CD4-positive, alpha-beta T cell treated with Interleukin-12 subunit alpha and Interleukin-12 subunit beta, for 1 hour (primary cell): ENCODE measurements around the gene GJC1.
A peak's percentile ranks its signal among the peaks of the same experiment; 100 is the strongest.
"Not testable (repeated sequence)": the region's sequence is repeated elsewhere in the genome, so short reads cannot be mapped to it uniquely, and the experiment has no call there.

ENCODE experiments used
- DNase-seq: peaks from one replicate; pipeline ENCODE4 v3.0.0-alpha.2; 2020

The GJC1 gene

GRCh38 chr17:44842748-44843147, 12.7 kb upstream of the GJC1 start:
- no peak for DNase-seq

GRCh38 chr17:44840936-44841335, 10.8 kb upstream of the GJC1 start:
- DNase-seq, result no peak

- no peak for DNase-seq
These were observed 10.2 kb upstream of the GJC1 start for GRCh38 chr17:44840274-44840673.

GRCh38 chr17:44837196-44837595, 7.1 kb upstream of the GJC1 start:
- no peak for DNase-seq

GRCh38 chr17:44832805-44833204, 2.7 kb upstream of the GJC1 start:
- DNase-seq, result no peak

- no peak for DNase-seq
These were observed 1.3 kb upstream of the GJC1 start for GRCh38 chr17:44831371-44831770.

- peak; percentile 6 for DNase-seq
These were observed 537 bp upstream of the GJC1 start for GRCh38 chr17:44830359-44831288.

- peak; percentile 9 for DNase-seq
These were observed 1.1 kb downstream of the GJC1 start for GRCh38 chr17:44828919-44829522.

GRCh38 chr17:44827863-44828262, 2.2 kb downstream of the GJC1 start:
- DNase-seq, result no peak

GRCh38 chr17:44826123-44826790, 3.8 kb downstream of the GJC1 start:
- DNase-seq, result no peak

- not testable (repeated sequence) for DNase-seq
These were observed 4.9 kb downstream of the GJC1 start for GRCh38 chr17:44825236-44825635.

- DNase-seq, result no peak
These were observed 9.4 kb downstream of the GJC1 start for GRCh38 chr17:44820631-44821212.

- DNase-seq, result not testable (repeated sequence)
These were observed 11.6 kb downstream of the GJC1 start for GRCh38 chr17:44818508-44818907.

GRCh38 chr17:44812263-44812662, 17.8 kb downstream of the GJC1 start:
- no peak for DNase-seq

- DNase-seq, result not testable (repeated sequence)
These were observed 21.3 kb downstream of the GJC1 start for GRCh38 chr17:44808656-44809388.

GRCh38 chr17:44808156-44808555, 21.9 kb downstream of the GJC1 start:
- no peak for DNase-seq

- no peak for DNase-seq
These were observed 22.3 kb downstream of the GJC1 start for GRCh38 chr17:44807817-44808155.

- DNase-seq, result no peak
These were observed 22.8 kb downstream of the GJC1 start for GRCh38 chr17:44807093-44807816.

- DNase-seq, result no peak
These were observed 25.6 kb downstream of the GJC1 start for GRCh38 chr17:44804302-44805089.

- no peak for DNase-seq
These were observed 28.2 kb downstream of the GJC1 start for GRCh38 chr17:44801880-44802279.

GRCh38 chr17:44798356-44798755, 31.7 kb downstream of the GJC1 start:
- DNase-seq, result no peak
